VCaP (cell line): Measurements from ENCODE around the gene LSM12.

Experiments used
- H3K27ac ChIP-seq: fragments of 450-650 bp; 2 replicates; pipeline ENCODE4 v1.5.1; 2017
- CTCF ChIP-seq: fragments of 450-650 bp; conservative IDR thresholded peaks from 2 replicates; pipeline ENCODE4 v1.5.1; 2017; ENCODE audit warnings: mild to moderate bottlenecking, moderate library complexity

The LSM12 gene

GRCh38 chr17:43988301-43988700 is 78.2 kb downstream of the LSM12 start:
- no peak for TF ChIP-seq CTCF
- no peak overlapping the region for H3K27ac ChIP-seq

- H3K27ac ChIP-seq: no peak overlapping the region
- no peak for TF ChIP-seq CTCF
These were observed 79.1 kb downstream of the LSM12 start for GRCh38 chr17:43987131-43988021.

GRCh38 chr17:43986225-43986981 is 80.1 kb downstream of the LSM12 start:
- H3K27ac ChIP-seq: no peak overlapping the region
- no peak for TF ChIP-seq CTCF

- H3K27ac ChIP-seq: no peak overlapping the region; the same call in 1 of the 2 replicates
- TF ChIP-seq CTCF: no peak
These were observed 82.0 kb downstream of the LSM12 start for GRCh38 chr17:43984521-43984920.
